Central memory CD4-positive, alpha-beta T cell (primary cell): Measurements from ENCODE around the gene KYAT1.
A peak's percentile ranks its signal among the peaks of the same experiment; 100 is the strongest.
"Not testable (repeated sequence)": the region's sequence is repeated elsewhere in the genome, so short reads cannot be mapped to it uniquely, and the experiment has no call there.

Experiments used
- DNase-seq: peaks from one replicate; pipeline ENCODE4 v3.0.0; 2022

The KYAT1 gene

DNA sequence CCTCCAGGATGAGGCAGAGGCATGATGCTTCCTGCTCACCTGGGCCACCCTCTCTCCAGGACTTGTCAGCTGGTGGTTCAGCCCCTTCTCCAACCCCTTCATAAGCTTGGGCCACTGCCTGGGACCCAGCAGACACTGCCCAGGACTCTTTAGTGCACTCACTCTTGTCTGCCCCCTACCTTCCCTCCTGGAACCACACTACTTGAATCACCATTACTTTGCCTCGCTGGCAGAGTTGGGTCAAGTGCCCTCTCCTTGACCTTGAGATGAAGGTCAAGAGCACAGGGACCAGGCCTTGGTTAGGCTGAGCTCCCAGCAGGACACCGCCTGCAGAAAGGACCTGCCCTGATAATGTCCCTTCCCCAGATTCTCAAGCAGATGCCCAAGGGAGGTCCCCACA is 71.9 kb downstream of the KYAT1 start:
- no peak for DNase-seq

DNA sequence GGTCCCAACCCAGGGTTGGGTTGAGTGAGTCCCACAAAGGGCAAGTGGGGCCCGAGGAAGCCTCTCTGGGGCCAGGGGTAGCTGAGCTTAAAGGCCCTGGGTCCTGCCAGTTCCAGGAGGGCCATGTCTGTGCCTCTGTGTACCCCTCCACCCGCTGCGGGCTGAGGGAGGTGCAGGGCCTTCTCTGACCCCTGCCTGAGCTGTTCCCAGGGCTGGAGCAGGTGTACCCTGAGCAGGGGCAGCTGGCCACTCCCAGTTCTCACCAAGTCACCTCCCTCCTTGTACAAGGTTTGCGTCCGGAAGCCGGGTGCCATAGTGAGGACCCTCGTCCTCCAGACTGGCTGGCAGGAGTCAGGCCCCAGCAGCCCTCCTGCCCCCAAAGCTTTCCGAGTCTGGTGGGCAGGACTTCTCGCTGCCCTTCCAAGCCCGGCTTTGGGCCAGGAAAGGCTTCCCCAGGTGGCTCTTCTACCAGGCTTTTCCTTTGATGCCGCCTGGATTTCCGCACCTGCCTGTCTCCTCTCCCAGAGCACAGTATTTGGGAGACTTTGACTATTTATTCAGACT is 72.6 kb downstream of the KYAT1 start:
- no peak for DNase-seq

DNA sequence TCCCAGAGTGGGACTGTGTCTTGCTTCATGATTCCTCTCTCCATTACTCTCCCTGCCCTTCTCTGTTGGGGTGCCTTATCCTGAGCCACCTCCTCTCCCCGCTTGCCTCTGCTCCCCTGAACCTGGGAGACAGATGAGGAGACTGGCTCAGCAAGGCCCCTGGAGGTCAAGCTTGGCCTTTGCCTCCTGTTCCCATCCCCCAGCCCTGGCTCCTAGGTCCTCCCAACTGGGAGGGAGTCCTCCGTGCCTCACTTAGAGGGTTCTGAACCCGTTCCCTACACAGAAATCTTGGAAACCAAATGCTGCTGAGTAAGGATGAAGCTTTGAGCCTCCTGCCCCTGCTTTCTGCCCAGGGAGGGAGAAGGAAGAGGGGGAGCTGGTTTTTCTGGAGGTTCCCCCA is 73.2 kb downstream of the KYAT1 start:
- no peak for DNase-seq

DNA sequence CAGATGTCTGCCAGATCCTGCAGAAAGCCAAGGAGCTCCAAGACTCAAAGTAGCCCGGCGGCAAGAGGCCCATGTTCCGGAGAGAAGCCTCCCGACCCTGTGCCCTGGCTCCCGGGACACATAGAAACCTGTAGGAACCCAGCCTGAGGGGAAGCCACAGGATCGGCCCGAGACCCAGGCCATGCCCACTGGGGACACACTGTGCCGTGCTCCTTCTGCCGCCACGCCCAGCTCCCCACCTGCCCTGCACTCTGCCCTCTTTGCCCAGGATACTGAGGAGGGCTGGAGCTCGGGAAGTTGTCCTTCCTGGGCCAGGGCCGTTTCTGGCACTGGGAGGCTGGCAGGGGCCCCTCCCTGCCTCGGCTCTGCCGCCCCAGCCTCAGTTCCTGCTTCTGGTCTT is 73.9 kb downstream of the KYAT1 start:
- DNase-seq = no peak

- no peak for DNase-seq
Measured at GRCh38 chr9:128805661-128806060, 76.1 kb downstream of the KYAT1 start.

DNA sequence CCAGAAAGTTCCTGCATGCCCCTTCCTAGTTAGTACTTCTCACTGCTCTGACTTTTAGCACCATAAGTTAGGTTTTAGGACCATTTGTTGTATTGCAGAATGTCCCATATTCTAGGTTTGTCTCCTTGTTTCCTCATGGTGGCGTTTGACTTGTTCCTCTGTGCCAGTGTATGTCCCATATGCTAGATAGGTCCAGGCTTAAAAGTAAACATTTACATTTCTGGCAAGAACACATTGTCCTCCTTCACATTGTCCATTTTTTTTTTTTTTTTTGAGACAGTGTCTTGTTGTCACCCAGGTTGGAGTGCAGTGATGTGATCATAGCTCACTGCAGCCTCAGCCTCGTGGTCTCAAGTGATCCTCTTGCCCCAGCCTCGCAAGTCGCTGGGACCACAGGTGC is 79.3 kb downstream of the KYAT1 start:
- no peak for DNase-seq

DNA sequence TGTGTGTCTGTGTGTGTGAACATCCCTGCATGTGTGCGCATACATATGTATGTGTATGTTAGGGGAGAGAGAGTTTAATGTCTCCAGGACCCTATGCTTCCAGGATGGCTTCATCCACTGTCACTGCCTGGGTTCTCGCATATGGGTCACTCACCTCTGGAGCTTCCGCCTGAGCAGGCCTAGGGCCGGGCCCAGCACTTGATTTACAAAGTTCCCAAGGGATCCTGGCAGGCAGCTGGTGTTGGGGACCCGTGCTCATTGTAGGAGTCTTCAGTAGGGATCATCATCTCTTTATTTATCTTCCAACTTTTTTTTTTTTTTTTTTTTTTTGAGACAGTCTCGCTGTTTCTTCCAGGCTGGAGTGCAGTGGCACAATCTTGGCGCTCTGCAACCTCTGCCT is 81.7 kb downstream of the KYAT1 start:
- DNase-seq = no peak

DNA sequence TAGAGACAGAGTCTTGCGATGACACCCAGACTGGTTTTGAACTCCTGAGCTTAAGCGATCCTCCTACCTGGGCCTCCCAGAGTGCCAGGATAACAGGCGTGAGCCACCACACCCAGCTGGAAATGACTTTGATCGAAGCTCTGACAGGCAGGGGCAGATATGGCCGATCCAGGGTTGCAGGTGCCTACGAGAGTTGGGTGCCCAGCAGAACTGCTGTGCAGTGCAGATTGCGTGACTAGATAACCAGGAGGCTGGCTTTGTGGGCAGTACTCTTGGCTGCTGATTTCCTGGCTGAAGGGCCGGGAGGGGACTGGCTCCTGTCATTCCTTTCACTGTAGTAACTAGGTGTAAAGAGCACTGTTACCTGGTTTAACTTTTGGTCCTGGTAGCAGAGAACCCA is 82.9 kb downstream of the KYAT1 start:
- DNase-seq = no peak

DNA sequence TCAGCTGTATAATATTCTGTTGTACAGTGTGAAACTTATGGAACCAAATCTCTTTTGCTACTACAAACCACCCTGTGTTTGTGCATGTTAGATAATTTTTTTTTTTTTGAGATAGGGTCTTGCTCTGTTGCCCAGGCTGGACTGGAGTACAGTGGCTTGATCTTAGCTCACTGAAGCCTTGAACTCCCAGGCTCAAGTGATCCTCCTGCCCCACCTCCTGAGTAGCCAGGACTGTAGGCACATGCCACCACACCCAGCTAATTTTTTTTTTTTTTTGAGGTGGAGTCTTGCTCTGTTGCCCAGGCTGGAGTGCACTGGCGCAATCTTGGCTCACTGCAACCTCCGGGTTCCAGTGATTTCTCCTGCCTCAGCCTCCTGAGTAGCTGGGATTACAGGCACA is 86.8 kb downstream of the KYAT1 start:
- not testable (repeated sequence) for DNase-seq

- no peak for DNase-seq
Measured at GRCh38 chr9:128792978-128793686, 88.6 kb downstream of the KYAT1 start.

DNA sequence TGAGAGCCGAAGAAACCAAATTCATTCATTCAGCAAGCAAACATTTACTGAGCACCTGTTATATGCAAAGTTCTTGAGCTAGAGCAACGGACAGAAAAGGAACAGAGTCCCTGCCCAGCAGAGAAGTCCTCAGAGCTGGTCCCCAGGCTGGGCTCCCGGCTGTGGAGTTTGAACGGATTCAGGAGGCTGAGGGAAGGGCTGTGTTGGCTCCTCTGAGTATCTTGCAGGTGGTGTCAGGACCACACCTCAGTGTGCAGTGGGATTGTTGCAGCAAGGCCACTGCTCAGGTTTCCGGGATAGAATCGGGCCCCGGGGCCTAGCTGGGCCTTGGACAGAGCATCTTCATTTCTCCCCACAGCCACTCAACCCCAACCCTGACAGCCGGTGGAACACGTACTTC is 89.6 kb downstream of the KYAT1 start:
- DNase-seq = no peak

GRCh38 chr9:128790536-128790935 is 91.2 kb downstream of the KYAT1 start:
- DNase-seq = no peak

DNA sequence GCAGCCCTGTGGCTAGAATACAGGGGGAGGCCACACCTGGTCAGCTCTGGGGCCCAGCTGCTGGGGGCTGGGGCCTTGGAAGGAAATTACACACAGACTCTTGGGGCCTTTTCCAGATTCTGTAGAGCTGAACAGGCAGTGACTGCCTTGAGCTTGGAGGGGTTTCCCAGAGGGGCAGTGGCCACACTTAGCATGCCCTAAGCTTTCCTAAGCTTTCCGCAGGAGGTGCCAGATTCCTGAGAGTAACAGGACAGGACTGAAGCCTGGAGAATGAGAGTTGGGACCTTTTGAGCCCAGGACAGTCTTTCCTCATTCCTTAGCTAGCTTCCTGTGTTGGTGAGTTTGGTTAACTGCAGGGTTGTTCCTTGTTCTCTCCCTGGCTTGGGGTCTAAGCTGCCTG is 93.3 kb downstream of the KYAT1 start:
- no peak for DNase-seq

- peak; percentile 3 for DNase-seq
Measured at GRCh38 chr9:128787659-128788058, 94.1 kb downstream of the KYAT1 start.

DNA sequence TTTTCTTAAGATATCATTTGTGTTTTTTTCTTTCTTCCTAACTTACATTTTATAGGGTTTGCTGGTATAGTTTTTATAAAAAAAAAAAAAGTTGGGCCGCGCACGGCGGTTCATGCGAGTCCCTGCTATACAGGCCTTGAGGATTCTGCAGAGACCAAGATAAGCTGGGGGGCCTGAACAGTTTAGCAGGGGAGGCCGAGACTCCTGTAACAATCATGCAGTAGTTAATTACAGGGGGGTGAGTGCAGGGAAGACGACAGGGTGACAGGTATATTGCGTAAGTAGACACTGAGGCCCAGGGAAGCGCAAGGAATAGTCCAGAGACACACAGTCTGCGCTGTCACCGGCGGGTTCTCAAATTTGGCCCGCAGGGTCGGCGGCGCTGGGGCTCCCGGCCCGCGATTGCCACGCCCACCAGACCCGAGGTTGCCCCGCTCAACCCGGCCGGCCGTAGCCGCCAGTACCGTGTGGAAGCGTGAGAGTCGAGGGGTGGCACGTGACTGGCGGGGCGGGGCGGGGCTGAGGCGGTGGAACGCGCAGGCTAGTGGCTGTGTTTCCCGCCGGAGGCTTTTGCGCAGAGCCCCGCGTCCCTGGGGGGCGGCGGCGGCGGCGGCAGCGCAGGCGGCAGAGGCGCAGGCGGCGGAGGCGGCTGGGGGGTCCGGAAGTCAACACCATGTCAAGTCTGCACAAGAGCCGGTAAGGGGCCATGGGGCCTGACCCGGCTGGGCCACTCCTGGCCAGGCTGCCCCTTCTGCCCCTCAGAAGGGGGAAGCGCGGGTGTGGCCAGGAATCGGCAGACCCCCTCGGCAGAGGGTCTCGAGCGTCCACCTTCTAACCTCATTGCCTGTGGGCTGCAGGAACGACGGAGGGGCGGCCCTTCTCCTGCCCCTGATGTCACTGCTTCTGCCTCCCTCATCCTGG is 94.8 kb downstream of the KYAT1 start, which contains the start of gene TBC1D13:
Gene TBC1D13, plus strand, starts transcription at position 573 of the 921 bp plus-strand sequence. Its CDS starts 101 bp downstream, at position 674.
- peak; percentile 89 for DNase-seq

- DNase-seq = no peak
Measured at GRCh38 chr9:128785427-128785826, 96.3 kb downstream of the KYAT1 start.
